ENCODE data around the gene ARG2.

ARG2 gene

GRCh38 chr14:67666750-67667449 is 47.2 kb downstream of the ARG2 start:
- Histone ChIP-seq H3K36me3 (ENCODE audit: insufficient read depth, low read length) (no peaks in the 10 kb centered on the region), H3K9me3 (ENCODE audit: low read length) (no peaks in the 10 kb centered on the region), H3K27me3 (ENCODE audit: control insufficient read depth in 1 of 2, insufficient read depth in 2 of 2, low read length in 2 of 2) (no peaks in the 10 kb centered on the region), H3K9ac (ENCODE audit: low read length) (no peak overlapping the region), H3K27ac (ENCODE audit: low read depth, low read length) (no peak overlapping the region), H3K4me1 (ENCODE audit: insufficient read depth, low read length) (peaks cover 14% of the 10 kb centered on the region), H3K4me3 (ENCODE audit: low read depth in 1 of 2, low read length in 2 of 2) (no peak overlapping the region)

GRCh38 chr14:67668559-67668958 is 48.8 kb downstream of the ARG2 start:
- Histone ChIP-seq H3K4me1 (ENCODE audit: insufficient read depth, low read length) (peaks cover 25% of the 10 kb centered on the region), H3K36me3 (ENCODE audit: insufficient read depth, low read length) (no peaks in the 10 kb centered on the region), H3K4me3 (ENCODE audit: low read depth in 1 of 2, low read length in 2 of 2) (no peak overlapping the region), H3K9me3 (ENCODE audit: low read length) (no peaks in the 10 kb centered on the region), H3K9ac (ENCODE audit: low read length) (no peak overlapping the region), H3K27ac (ENCODE audit: low read depth, low read length) (no peak overlapping the region), H3K27me3 (ENCODE audit: control insufficient read depth in 1 of 2, insufficient read depth in 2 of 2, low read length in 2 of 2) (no peaks in the 10 kb centered on the region)

GRCh38 chr14:67673451-67673850 is 53.7 kb downstream of the ARG2 start:
- Histone ChIP-seq H3K36me3 (ENCODE audit: insufficient read depth, low read length) (no peaks in the 10 kb centered on the region), H3K9ac (ENCODE audit: low read length) (peak overlapping the region; percentile 41), H3K4me1 (ENCODE audit: insufficient read depth, low read length) (peaks cover 24% of the 10 kb centered on the region), H3K27ac (ENCODE audit: low read depth, low read length) (peak overlapping the region; percentile 100), H3K4me3 (ENCODE audit: low read depth in 1 of 2, low read length in 2 of 2) (peak overlapping the region; percentile 73 to 89), H3K9me3 (ENCODE audit: low read length) (no peaks in the 10 kb centered on the region), H3K27me3 (ENCODE audit: control insufficient read depth in 1 of 2, insufficient read depth in 2 of 2, low read length in 2 of 2) (no peaks in the 10 kb centered on the region)

GRCh38 chr14:67674139-67674479 is 54.4 kb downstream of the ARG2 start:
- Histone ChIP-seq H3K36me3 (ENCODE audit: insufficient read depth, low read length) (no peaks in the 10 kb centered on the region), H3K9me3 (ENCODE audit: low read length) (no peaks in the 10 kb centered on the region), H3K9ac (ENCODE audit: low read length) (peak overlapping the region; percentile 41), H3K4me3 (ENCODE audit: low read depth in 1 of 2, low read length in 2 of 2) (peak overlapping the region; percentile 73 to 89), H3K27ac (ENCODE audit: low read depth, low read length) (peak overlapping the region; percentile 100), H3K4me1 (ENCODE audit: insufficient read depth, low read length) (peaks cover 24% of the 10 kb centered on the region), H3K27me3 (ENCODE audit: control insufficient read depth in 1 of 2, insufficient read depth in 2 of 2, low read length in 2 of 2) (no peaks in the 10 kb centered on the region)

GRCh38 chr14:67674480-67675218 is 54.9 kb downstream of the ARG2 start, which contains the start of gene VTI1B:
VTI1B (minus strand) TSS chr14:67674632; CDS start chr14:67674489, 143 bp downstream.
- H3K9me3 ChIP-seq (ENCODE audit: low read length), result no peaks in the 10 kb centered on the region
- H3K27me3 ChIP-seq (ENCODE audit: control insufficient read depth in 1 of 2, insufficient read depth in 2 of 2, low read length in 2 of 2), result no peaks in the 10 kb centered on the region
- H3K27ac ChIP-seq (ENCODE audit: low read depth, low read length), result peak within 1 kb of the TSS; percentile 100
- no peaks in the 10 kb centered on the region for H3K36me3 ChIP-seq (ENCODE audit: insufficient read depth, low read length)
- H3K4me3 ChIP-seq (ENCODE audit: low read depth in 1 of 2, low read length in 2 of 2), result peak within 1 kb of the TSS; percentile 73 to 89
- H3K9ac ChIP-seq (ENCODE audit: low read length), result peak within 1 kb of the TSS; percentile 41
- peaks cover 24% of the 10 kb centered on the region for H3K4me1 ChIP-seq (ENCODE audit: insufficient read depth, low read length)

GRCh38 chr14:67675219-67675582 is 55.5 kb downstream of the ARG2 start:
- Histone ChIP-seq H3K27ac (ENCODE audit: low read depth, low read length) (peak overlapping the region; percentile 100), H3K4me1 (ENCODE audit: insufficient read depth, low read length) (peaks cover 24% of the 10 kb centered on the region), H3K27me3 (ENCODE audit: control insufficient read depth in 1 of 2, insufficient read depth in 2 of 2, low read length in 2 of 2) (no peaks in the 10 kb centered on the region), H3K9me3 (ENCODE audit: low read length) (no peaks in the 10 kb centered on the region), H3K36me3 (ENCODE audit: insufficient read depth, low read length) (no peaks in the 10 kb centered on the region), H3K9ac (ENCODE audit: low read length) (peak overlapping the region; percentile 41), H3K4me3 (ENCODE audit: low read depth in 1 of 2, low read length in 2 of 2) (peak overlapping the region; percentile 73 to 89)

- H3K9me3 ChIP-seq (ENCODE audit: low read length), result no peaks in the 10 kb centered on the region
- H3K27me3 ChIP-seq (ENCODE audit: control insufficient read depth in 1 of 2, insufficient read depth in 2 of 2, low read length in 2 of 2), result no peaks in the 10 kb centered on the region
- H3K36me3 ChIP-seq (ENCODE audit: insufficient read depth, low read length), result peaks cover 8% of the 10 kb centered on the region
- no peak overlapping the region for H3K27ac ChIP-seq (ENCODE audit: low read depth, low read length)
- no peak overlapping the region for H3K4me3 ChIP-seq (ENCODE audit: low read depth in 1 of 2, low read length in 2 of 2)
- H3K9ac ChIP-seq (ENCODE audit: low read length), result no peak overlapping the region
- H3K4me1 ChIP-seq (ENCODE audit: insufficient read depth, low read length), result peaks cover 5% of the 10 kb centered on the region
These were observed 59.3 kb downstream of the ARG2 start for GRCh38 chr14:67679006-67679405.

GRCh38 chr14:67680121-67680602 is 60.4 kb downstream of the ARG2 start:
- H3K4me3 ChIP-seq (ENCODE audit: low read depth in 1 of 2, low read length in 2 of 2), result no peak overlapping the region
- H3K9ac ChIP-seq (ENCODE audit: low read length), result no peak overlapping the region
- no peaks in the 10 kb centered on the region for H3K27me3 ChIP-seq (ENCODE audit: control insufficient read depth in 1 of 2, insufficient read depth in 2 of 2, low read length in 2 of 2)
- no peak overlapping the region for H3K27ac ChIP-seq (ENCODE audit: low read depth, low read length)
- H3K4me1 ChIP-seq (ENCODE audit: insufficient read depth, low read length), result peaks cover 4% of the 10 kb centered on the region
- H3K36me3 ChIP-seq (ENCODE audit: insufficient read depth, low read length), result peaks cover 18% of the 10 kb centered on the region
- H3K9me3 ChIP-seq (ENCODE audit: low read length), result no peaks in the 10 kb centered on the region

- Histone ChIP-seq H3K4me3 (ENCODE audit: low read depth in 1 of 2, low read length in 2 of 2) (no peak overlapping the region), H3K4me1 (ENCODE audit: insufficient read depth, low read length) (no peaks in the 10 kb centered on the region), H3K9ac (ENCODE audit: low read length) (no peak overlapping the region), H3K36me3 (ENCODE audit: insufficient read depth, low read length) (peaks cover 25% of the 10 kb centered on the region), H3K9me3 (ENCODE audit: low read length) (no peaks in the 10 kb centered on the region), H3K27me3 (ENCODE audit: control insufficient read depth in 1 of 2, insufficient read depth in 2 of 2, low read length in 2 of 2) (no peaks in the 10 kb centered on the region), H3K27ac (ENCODE audit: low read depth, low read length) (no peak overlapping the region)
These were observed 61.2 kb downstream of the ARG2 start for GRCh38 chr14:67680941-67681340.

- Histone ChIP-seq H3K9me3 (ENCODE audit: low read length) (no peaks in the 10 kb centered on the region), H3K4me1 (ENCODE audit: insufficient read depth, low read length) (no peaks in the 10 kb centered on the region), H3K27me3 (ENCODE audit: control insufficient read depth in 1 of 2, insufficient read depth in 2 of 2, low read length in 2 of 2) (no peaks in the 10 kb centered on the region), H3K9ac (ENCODE audit: low read length) (no peak overlapping the region), H3K27ac (ENCODE audit: low read depth, low read length) (no peak overlapping the region), H3K4me3 (ENCODE audit: low read depth in 1 of 2, low read length in 2 of 2) (no peak overlapping the region), H3K36me3 (ENCODE audit: insufficient read depth, low read length) (peaks cover 39% of the 10 kb centered on the region)
These were observed 64.1 kb downstream of the ARG2 start for GRCh38 chr14:67683842-67684241.

- Histone ChIP-seq H3K36me3 (ENCODE audit: insufficient read depth, low read length) (peaks cover 57% of the 10 kb centered on the region), H3K9ac (ENCODE audit: low read length) (no peak overlapping the region), H3K27me3 (ENCODE audit: control insufficient read depth in 1 of 2, insufficient read depth in 2 of 2, low read length in 2 of 2) (no peaks in the 10 kb centered on the region), H3K9me3 (ENCODE audit: low read length) (no peaks in the 10 kb centered on the region), H3K4me3 (ENCODE audit: low read depth in 1 of 2, low read length in 2 of 2) (no peak overlapping the region), H3K4me1 (ENCODE audit: insufficient read depth, low read length) (peaks cover 4% of the 10 kb centered on the region), H3K27ac (ENCODE audit: low read depth, low read length) (no peak overlapping the region)
These were observed 70.3 kb downstream of the ARG2 start for GRCh38 chr14:67690011-67690410.

Data from muscle layer of colon (tissue), 2 donors.